Hepatocyte (in vitro differentiated cells): ENCODE data around the gene ZNF234. TPM values are rescaled to one million over a fixed set of nuclear protein-coding genes. Genes with fewer than 3 reads are reported as not detected.

Experiments
- DNase-seq: peaks from one replicate; pipeline ENCODE4 v3.0.0-alpha.2; 2016; ENCODE audit warnings: low spot score
- H2AFZ ChIP-seq: fragments of 200-600 bp; sonication (generic); 2 replicates; pipeline ENCODE4 v1.6.0; 2016; ENCODE audit warnings: antibody characterized with exemption, mild to moderate bottlenecking
- H3K27ac ChIP-seq: fragments of 200-600 bp; sonication (generic); 2 replicates; pipeline ENCODE4 v1.5.1; 2016; ENCODE audit warnings: mild to moderate bottlenecking
- H3K27me3 ChIP-seq: fragments of 200-600 bp; sonication (generic); 2 replicates; pipeline ENCODE4 v1.6.1; 2016
- H3K36me3 ChIP-seq: fragments of 200-600 bp; sonication (generic); replicated peaks from 2 replicates; pipeline ENCODE4 v1.5.1; 2016; ENCODE audit warnings: low read depth; ENCODE audit not compliant: insufficient read depth
- H3K4me1 ChIP-seq: fragments of 200-600 bp; sonication (generic); 2 replicates; pipeline ENCODE4 v1.5.1; 2016; ENCODE audit warnings: mild to moderate bottlenecking, moderate library complexity; ENCODE audit not compliant: insufficient read depth
- H3K4me2 ChIP-seq: fragments of 200-600 bp; sonication (generic); 2 replicates; pipeline ENCODE4 v1.6.0; 2016
- H3K4me3 ChIP-seq: fragments of 200-600 bp; sonication (generic); 2 replicates; pipeline ENCODE4 v1.5.1; 2016; ENCODE audit warnings: mild to moderate bottlenecking
- H3K79me2 ChIP-seq: fragments of 200-600 bp; sonication (generic); 2 replicates; pipeline ENCODE4 v1.6.0; 2017; ENCODE audit warnings: mild to moderate bottlenecking
- H3K9me2 ChIP-seq: fragments of 200-600 bp; sonication (generic); replicated peaks from 2 replicates; pipeline ENCODE4 v1.6.0; 2017; ENCODE audit warnings: mild to moderate bottlenecking; ENCODE audit not compliant: insufficient read depth
- H3K9me3 ChIP-seq: fragments of 200-600 bp; sonication (generic); 2 replicates; pipeline ENCODE4 v1.5.1; 2016; ENCODE audit warnings: low read depth, mild to moderate bottlenecking
- H4K20me1 ChIP-seq: fragments of 200-600 bp; sonication (generic); 2 replicates; pipeline ENCODE4 v1.6.0; 2016; ENCODE audit warnings: mild to moderate bottlenecking; ENCODE audit not compliant: insufficient read depth, poor library complexity, severe bottlenecking
- CTCF ChIP-seq: fragments of 200-600 bp; sonication (generic); IDR thresholded peaks from 2 replicates; pipeline ENCODE4 v1.5.1; 2016; ENCODE audit warnings: antibody characterized with exemption, mild to moderate bottlenecking; ENCODE audit not compliant: poor library complexity
- EZH2 ChIP-seq: fragments of 200-600 bp; sonication (generic); IDR thresholded peaks from 2 replicates; pipeline ENCODE4 v1.6.1; 2016; ENCODE audit warnings: antibody characterized with exemption, mild to moderate bottlenecking, borderline replicate concordance
- EZH2phosphoT487 ChIP-seq: fragments of 200-600 bp; sonication (generic); IDR thresholded peaks from one replicate; pipeline ENCODE4 v1.6.1; 2018; ENCODE audit warnings: antibody characterized with exemption, mild to moderate bottlenecking, low read depth, moderate library complexity; ENCODE audit not compliant: unreplicated experiment, severe bottlenecking
- WGBS: methylation state at CpG from one replicate; pipeline ENCODE4 v1.1.6; 2016; ENCODE audit warnings: low lambda C conversion rate; ENCODE audit errors: missing lambda C conversion rate; 5-methylcytosine and 5-hydroxymethylcytosine counted together
- polyA plus RNA-seq: library from polyadenylated mRNA; unstranded; fragments of >200 nt; fragmentation: Nextera tagmentation; extraction: Ambion mirVana; gene quantifications from 2 replicates; pipeline ENCODE4 v1.2.1, GENCODE V29; 2016
- total RNA-seq: library from RNA; depleted of rRNA; stranded (reverse); fragments of >200 nt; gene quantifications from 2 replicates; pipeline ENCODE4 v1.2.3, GENCODE V29; 2014

ZNF234 gene
- total RNA-seq = 8.6 and 9.9 TPM in 2 replicates
- 4.1 and 6.7 TPM in 2 replicates for polyA plus RNA-seq

DNA sequence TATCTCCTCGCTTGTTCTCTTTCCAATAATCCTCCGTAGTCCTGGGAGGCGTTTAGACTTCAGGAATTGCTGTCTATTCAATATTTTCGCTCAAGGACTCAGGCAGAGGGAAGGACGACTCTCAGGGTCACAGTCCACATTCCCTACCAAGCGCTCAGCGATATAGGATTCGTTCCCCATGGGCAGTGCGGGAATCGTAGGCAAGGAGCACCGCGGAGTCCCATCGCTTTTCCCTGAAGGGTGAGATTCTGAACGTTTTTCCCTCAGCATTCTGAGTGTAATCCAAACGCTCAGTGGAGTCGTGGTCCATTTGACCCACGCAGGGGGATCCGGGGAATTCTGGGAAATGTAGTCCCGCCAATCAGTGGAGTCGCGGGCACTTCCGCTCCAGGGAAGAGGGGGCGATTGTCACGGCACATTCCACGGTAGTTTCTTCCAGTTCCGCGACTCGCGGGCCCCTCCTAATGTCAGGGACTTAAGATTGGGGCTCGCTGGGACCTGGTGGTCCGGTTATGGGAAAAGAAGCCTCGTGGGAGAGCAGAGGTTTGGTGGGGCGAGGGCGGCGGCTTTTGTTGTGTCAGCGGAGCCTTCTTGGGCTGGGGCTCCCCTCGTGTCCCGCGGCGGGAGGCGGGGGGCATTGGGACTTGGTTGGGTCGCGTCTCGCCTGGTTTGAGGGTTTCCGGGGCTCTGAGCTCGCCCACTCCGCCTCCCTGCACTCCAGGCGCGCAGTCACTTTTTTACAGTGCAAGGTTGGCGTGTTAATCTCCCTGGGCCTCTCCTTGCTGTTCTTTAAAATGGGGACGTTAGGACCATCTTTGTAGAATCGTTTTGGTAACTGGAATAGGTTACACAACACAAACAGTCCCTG is at the start of gene ZNF234:
TSS of gene ZNF234 (plus strand) at position 364 of the 868 bp plus-strand sequence. CDS start 3,079 bp downstream, outside the sequence.
- TF ChIP-seq EZH2 (no peak), CTCF (no peak), EZH2phosphoT487 (no peak)
- Histone ChIP-seq H3K27ac (peak within 1 kb of the TSS; percentile 71), H3K4me3 (peak within 1 kb of the TSS; percentile 86), H3K79me2 (peaks cover 17% of the 10 kb centered on the region), H3K36me3 (no peaks in the 10 kb centered on the region), H3K9me2 (no peaks in the 10 kb centered on the region), H3K4me1 (peaks cover 2% of the 10 kb centered on the region), H3K4me2 (peak within 1 kb of the TSS; percentile 92), H3K27me3 (no peaks in the 10 kb centered on the region), H4K20me1 (no peaks in the 10 kb centered on the region), H2AFZ (peak within 1 kb of the TSS; percentile 98), H3K9me3 (no peaks in the 10 kb centered on the region)
- peak; percentile 87 for DNase-seq
- WGBS = under 1% methylated on average over 52 of the region's 52 CpGs

DNA sequence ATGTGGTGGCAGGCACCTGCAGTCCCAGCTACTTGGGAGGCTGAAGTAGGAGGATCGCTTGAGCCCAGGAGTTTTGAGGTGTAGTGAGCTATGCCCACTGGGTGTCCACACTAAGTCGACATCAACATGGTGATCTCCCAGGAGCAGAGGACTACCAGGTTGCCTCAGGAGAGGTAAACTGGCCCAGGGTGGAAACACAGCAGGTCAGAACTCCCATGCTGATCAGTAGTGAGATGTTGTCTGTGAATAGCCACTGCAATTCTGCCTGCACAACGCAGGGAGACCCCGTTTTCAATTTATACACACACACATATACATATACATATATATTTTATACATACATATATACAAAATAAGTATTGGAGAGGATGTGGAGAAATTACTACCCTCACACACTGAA is 49.2 kb upstream of the ZNF234 start:
- Histone ChIP-seq H3K4me1 (no peaks in the 10 kb centered on the region), H3K4me3 (no peak overlapping the region), H3K27me3 (no peaks in the 10 kb centered on the region), H2AFZ (no peak overlapping the region), H3K36me3 (no peaks in the 10 kb centered on the region), H3K79me2 (peaks cover 26% of the 10 kb centered on the region), H3K4me2 (no peak overlapping the region), H3K27ac (no peak overlapping the region), H3K9me3 (no peaks in the 10 kb centered on the region), H4K20me1 (no peaks in the 10 kb centered on the region), H3K9me2 (no peaks in the 10 kb centered on the region)
- WGBS = 88% methylated on average over 4 of the region's 4 CpGs
- no peak for TF ChIP-seq EZH2
- TF ChIP-seq CTCF = no peak
- no peak for TF ChIP-seq EZH2phosphoT487
- no peak for DNase-seq

DNA sequence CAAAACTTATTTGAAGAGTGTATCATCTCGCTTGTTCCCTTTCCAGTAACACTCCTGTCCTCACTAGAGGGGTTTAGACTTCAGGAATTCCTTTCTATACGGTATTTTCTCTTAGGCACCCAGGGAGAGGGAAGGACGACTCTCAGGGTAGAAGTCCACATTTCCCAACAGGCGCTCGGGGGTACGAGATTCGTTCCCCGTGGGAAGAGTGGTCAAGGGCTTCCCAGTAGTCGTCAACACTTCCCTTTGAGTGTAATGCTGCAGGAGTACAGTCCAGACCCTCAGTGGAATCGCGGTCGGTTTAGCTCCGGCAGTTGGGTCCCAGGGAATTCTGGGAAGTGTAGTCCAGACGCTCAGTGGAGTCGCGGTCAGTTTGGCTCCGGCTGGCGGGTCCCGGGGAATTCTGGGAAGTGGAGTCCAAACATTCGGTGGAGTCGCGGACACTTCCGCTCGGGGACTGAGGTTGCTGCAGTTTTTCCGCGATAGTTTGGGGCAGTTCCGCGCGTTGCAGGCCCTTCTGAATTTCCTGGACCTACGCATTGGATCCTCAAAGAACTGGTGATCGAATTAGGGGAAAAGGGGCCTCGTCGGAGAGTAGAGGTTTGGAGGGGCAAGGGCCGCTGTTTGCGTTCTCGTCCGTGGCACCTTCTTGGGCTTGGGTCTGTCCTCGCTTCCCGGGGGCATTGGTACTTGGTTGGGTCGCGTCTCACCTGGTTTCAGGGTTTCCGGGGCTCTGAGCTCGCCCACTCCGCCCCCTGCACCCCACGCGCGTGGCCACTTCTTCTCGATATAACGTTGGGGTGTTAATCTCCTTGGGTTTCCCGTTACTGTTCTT is 47.2 kb upstream of the ZNF234 start, which contains the start of gene ZNF224:
TSS of gene ZNF224 (plus strand) at position 431 of the 835 bp plus-strand sequence. CDS start 3,513 bp downstream, outside the sequence.
- H3K4me2 ChIP-seq = peak within 1 kb of the TSS; percentile 83
- H3K4me1 ChIP-seq = no peaks in the 10 kb centered on the region
- DNase-seq = peak; percentile 95
- no peaks in the 10 kb centered on the region for H3K27me3 ChIP-seq
- H2AFZ ChIP-seq = peak within 1 kb of the TSS; percentile 89
- no peaks in the 10 kb centered on the region for H3K9me3 ChIP-seq
- H3K79me2 ChIP-seq = peaks cover 39% of the 10 kb centered on the region
- no peaks in the 10 kb centered on the region for H3K36me3 ChIP-seq
- H3K27ac ChIP-seq = peak within 1 kb of the TSS; percentile 78
- no peaks in the 10 kb centered on the region for H4K20me1 ChIP-seq
- TF ChIP-seq CTCF = no peak
- no peak for TF ChIP-seq EZH2phosphoT487
- no peak for TF ChIP-seq EZH2
- under 1% methylated on average over 50 of the region's 50 CpGs for WGBS
- peak within 1 kb of the TSS; percentile 80 for H3K4me3 ChIP-seq
- H3K9me2 ChIP-seq = no peaks in the 10 kb centered on the region
